ENCODE measurements around the gene NAV1.
"Not testable (repeated sequence)": the region's sequence is repeated elsewhere in the genome, so short reads cannot be mapped to it uniquely, and the experiment has no call there.

Gene NAV1

GRCh38 chr1:201503397-201504176, 35.3 kb upstream of the NAV1 start:
- peak; percentile 99 for DNase-seq

GRCh38 chr1:201504179-201504631, 34.7 kb upstream of the NAV1 start:
- DNase-seq = peak; percentile 60

- DNase-seq = no peak
Measured at GRCh38 chr1:201504799-201505502, 34.0 kb upstream of the NAV1 start.

GRCh38 chr1:201505503-201505890, 33.4 kb upstream of the NAV1 start:
- peak; percentile 76 for DNase-seq

- no peak for DNase-seq
Measured at GRCh38 chr1:201506092-201506491, 32.8 kb upstream of the NAV1 start.

GRCh38 chr1:201506557-201507359, 32.2 kb upstream of the NAV1 start, which contains the start of gene CSRP1:
Gene CSRP1 (minus strand): TSS chr1:201507123. CDS start chr1:201496303, 10,820 bp downstream.
- DNase-seq = peak; percentile 88

- no peak for DNase-seq
Measured at GRCh38 chr1:201507360-201507675, 31.6 kb upstream of the NAV1 start.

GRCh38 chr1:201508809-201509208, 30.1 kb upstream of the NAV1 start:
- peak; percentile 66 for DNase-seq

GRCh38 chr1:201509601-201510374, 29.1 kb upstream of the NAV1 start:
- no peak for DNase-seq

- no peak for DNase-seq
Measured at GRCh38 chr1:201510734-201511133, 28.2 kb upstream of the NAV1 start.

- no peak for DNase-seq
Measured at GRCh38 chr1:201511396-201511940, 27.5 kb upstream of the NAV1 start.

- DNase-seq = no peak
Measured at GRCh38 chr1:201511941-201512539, 26.9 kb upstream of the NAV1 start.

GRCh38 chr1:201513498-201514243, 25.3 kb upstream of the NAV1 start:
- no peak for DNase-seq

GRCh38 chr1:201514466-201514865, 24.5 kb upstream of the NAV1 start:
- no peak for DNase-seq

- DNase-seq = no peak
Measured at GRCh38 chr1:201515062-201515750, 23.7 kb upstream of the NAV1 start.

- DNase-seq = no peak
Measured at GRCh38 chr1:201515895-201516294, 23.0 kb upstream of the NAV1 start.

GRCh38 chr1:201516511-201517127, 22.3 kb upstream of the NAV1 start:
- no peak for DNase-seq

- DNase-seq = no peak
Measured at GRCh38 chr1:201517631-201518030, 21.3 kb upstream of the NAV1 start.

- no peak for DNase-seq
Measured at GRCh38 chr1:201518071-201518470, 20.9 kb upstream of the NAV1 start.

GRCh38 chr1:201520046-201520575, 18.8 kb upstream of the NAV1 start:
- DNase-seq = not testable (repeated sequence)

Measured in fibroblast of skin of right quadriceps (primary cell).